GM23338 (cell line): Measurements from ENCODE around the gene EEPD1. TPM values are rescaled to one million over a fixed set of nuclear protein-coding genes. Genes with fewer than 3 reads are reported as not detected.

Experiments used
- ATAC-seq: fragments of 200-7000 bp; cut with Tn5 transposase; 3 replicates; pipeline ENCODE4 v1.9.1; 2020
- DNase-seq: peaks from one replicate; pipeline ENCODE4 v3.0.0-alpha.2; 2015; ENCODE audit warnings: low spot score
- H2AFZ ChIP-seq: fragments of 200-600 bp; sonication (generic); 2 replicates; pipeline ENCODE4 v1.8.0; 2016; ENCODE audit warnings: antibody characterized with exemption, mild to moderate bottlenecking, moderate library complexity
- H3F3A ChIP-seq: fragments of 200-600 bp; sonication (generic); replicated peaks from 2 replicates; pipeline ENCODE4 v1.8.0; 2017; ENCODE audit warnings: antibody characterized with exemption, mixed run types, low read depth
- H3K27ac ChIP-seq: fragments of 200-600 bp; sonication (generic); 2 replicates; pipeline ENCODE4 v1.6.1; 2016; ENCODE audit warnings: low read depth
- H3K27me3 ChIP-seq: fragments of 200-600 bp; sonication (generic); 2 replicates; pipeline ENCODE4 v1.8.0; 2016; ENCODE audit warnings: mild to moderate bottlenecking, mixed run types, moderate library complexity; ENCODE audit not compliant: insufficient read depth
- H3K36me3 ChIP-seq: fragments of 200-600 bp; sonication (generic); 2 replicates; pipeline ENCODE4 v1.8.0; 2016; ENCODE audit warnings: mild to moderate bottlenecking; ENCODE audit not compliant: insufficient read depth
- H3K4me1 ChIP-seq: fragments of 200-600 bp; sonication (generic); 2 replicates; pipeline ENCODE4 v1.8.0; 2016; ENCODE audit warnings: mild to moderate bottlenecking, moderate library complexity; ENCODE audit not compliant: insufficient read depth
- H3K4me2 ChIP-seq: fragments of 200-600 bp; sonication (generic); 2 replicates; pipeline ENCODE4 v1.7.1; 2017; ENCODE audit warnings: mixed run types
- H3K4me3 ChIP-seq: fragments of 200-600 bp; sonication (generic); 2 replicates; pipeline ENCODE4 v1.6.1; 2016; ENCODE audit warnings: mixed run types
- H3K79me2 ChIP-seq: fragments of 200-600 bp; sonication (generic); replicated peaks from 2 replicates; pipeline ENCODE4 v1.8.0; 2017; ENCODE audit warnings: mild to moderate bottlenecking; ENCODE audit not compliant: insufficient read depth
- H3K9me2 ChIP-seq: fragments of 200-600 bp; sonication (generic); 2 replicates; pipeline ENCODE4 v1.8.0; 2017; ENCODE audit not compliant: insufficient read depth
- H4K20me1 ChIP-seq: fragments of 200-600 bp; sonication (generic); replicated peaks from 2 replicates; pipeline ENCODE4 v1.8.0; 2017; ENCODE audit warnings: mild to moderate bottlenecking; ENCODE audit not compliant: insufficient read depth
- H3K27ac Mint-ChIP-seq: 2 replicates; pipeline ENCODE4 v1.8.0; 2020; ENCODE audit warnings: inconsistent platforms, mild to moderate bottlenecking, moderate library complexity, mixed read lengths
- H3K27me3 Mint-ChIP-seq: 3 replicates; pipeline ENCODE4 v1.8.0; 2022; ENCODE audit warnings: low read depth, mild to moderate bottlenecking, moderate library complexity, mixed read lengths, inconsistent platforms; ENCODE audit not compliant: insufficient read depth, poor library complexity
- H3K36me3 Mint-ChIP-seq: 3 replicates; pipeline ENCODE4 v1.8.0; 2021; ENCODE audit warnings: low read depth, mild to moderate bottlenecking, inconsistent platforms, moderate library complexity, mixed read lengths
- H3K4me1 Mint-ChIP-seq: 3 replicates; pipeline ENCODE4 v1.8.0; 2020; ENCODE audit warnings: mild to moderate bottlenecking, inconsistent platforms, mixed read lengths
- H3K4me3 Mint-ChIP-seq: 3 replicates; pipeline ENCODE4 v1.8.0; 2021; ENCODE audit warnings: moderate library complexity, mild to moderate bottlenecking, inconsistent platforms, mixed read lengths
- H3K9me3 Mint-ChIP-seq: 3 replicates; pipeline ENCODE4 v1.8.0; 2020; ENCODE audit warnings: moderate library complexity, mild to moderate bottlenecking, inconsistent platforms, mixed read lengths
- CREB1 ChIP-seq: fragments of 250-450 bp; sonication (Bioruptor Pico); IDR thresholded peaks from 2 replicates; pipeline ENCODE4 v1.5.0; 2020; ENCODE audit warnings: low read depth, mild to moderate bottlenecking, moderate library complexity
- EZH2 ChIP-seq: fragments of 200-600 bp; sonication (generic); IDR thresholded peaks from one replicate; pipeline ENCODE4 v1.8.0; 2017; ENCODE audit warnings: antibody characterized with exemption, mild to moderate bottlenecking, low read depth; ENCODE audit not compliant: unreplicated experiment
- EZH2phosphoT487 ChIP-seq: fragments of 200-600 bp; sonication (generic); IDR thresholded peaks from one replicate; pipeline ENCODE4 v1.8.1; 2018; ENCODE audit warnings: antibody characterized with exemption; ENCODE audit not compliant: unreplicated experiment
- JUNB ChIP-seq: IDR thresholded peaks from one replicate; pipeline ENCODE4 v1.6.1; 2016; ENCODE audit warnings: antibody characterized with exemption; ENCODE audit not compliant: unreplicated experiment
- NANOG ChIP-seq: IDR thresholded peaks from 2 replicates; pipeline ENCODE4 v1.6.1; 2016; ENCODE audit warnings: antibody characterized with exemption, borderline replicate concordance
- STAT1 ChIP-seq: IDR thresholded peaks from one replicate; pipeline ENCODE4 v1.6.1; 2016; ENCODE audit warnings: antibody characterized with exemption; ENCODE audit not compliant: unreplicated experiment
- ZNF114 ChIP-seq: fragments of 250-450 bp; sonication (Bioruptor Pico); IDR thresholded peaks from 2 replicates; pipeline ENCODE4 v1.5.0; 2020; ENCODE audit warnings: mild to moderate bottlenecking, moderate library complexity
- ZNF331 ChIP-seq: fragments of 250-450 bp; sonication (Bioruptor Pico); IDR thresholded peaks from 2 replicates; pipeline ENCODE4 v1.5.0; 2020; ENCODE audit warnings: low read depth, mild to moderate bottlenecking, moderate library complexity
- polyA plus RNA-seq: library from polyadenylated mRNA; unstranded; fragments of >200 nt; fragmentation: Nextera tagmentation; extraction: Ambion mirVana; gene quantifications from 2 replicates; pipeline ENCODE4 v1.2.1, GENCODE V29; 2016
- total RNA-seq: library from RNA; depleted of rRNA; stranded (reverse); fragments of >200 nt; shearing (Covaris generic); gene quantifications from 2 replicates; pipeline ENCODE4 v1.2.3, GENCODE V29; 2014
- TF ChIP-seq, protein P1 (sequence below), 2 experiments: fragments of 200-600 bp in 1 of 2; sonication (generic) in 1 of 2; conservative IDR thresholded peaks; 2 replicates each; pipeline versions ENCODE4 v1.5.1 to v1.6.1; 2016 to 2017; ENCODE audit warnings: antibody characterized with exemption in 2 of 2, low read depth in 2 of 2, mild to moderate bottlenecking in 2 of 2, moderate library complexity in 1 of 2
- TF ChIP-seq, protein P2 (sequence below): IDR thresholded peaks from 2 replicates; pipeline ENCODE4 v1.6.1; 2016; ENCODE audit warnings: antibody characterized with exemption
- TF ChIP-seq, protein P3 (sequence below): IDR thresholded peaks from one replicate; pipeline ENCODE4 v1.6.1; 2018; ENCODE audit warnings: antibody characterized with exemption; ENCODE audit not compliant: unreplicated experiment
- TF ChIP-seq, protein P4 (sequence below): fragments of 250-450 bp; sonication (Bioruptor Pico); IDR thresholded peaks from 2 replicates; pipeline ENCODE4 v1.5.0; 2020; ENCODE audit warnings: mild to moderate bottlenecking, moderate library complexity

Gene EEPD1
- total and polyA plus RNA-seq, 2 experiments from 2014 or later, result 4.1 to 17.1 TPM

DNA sequence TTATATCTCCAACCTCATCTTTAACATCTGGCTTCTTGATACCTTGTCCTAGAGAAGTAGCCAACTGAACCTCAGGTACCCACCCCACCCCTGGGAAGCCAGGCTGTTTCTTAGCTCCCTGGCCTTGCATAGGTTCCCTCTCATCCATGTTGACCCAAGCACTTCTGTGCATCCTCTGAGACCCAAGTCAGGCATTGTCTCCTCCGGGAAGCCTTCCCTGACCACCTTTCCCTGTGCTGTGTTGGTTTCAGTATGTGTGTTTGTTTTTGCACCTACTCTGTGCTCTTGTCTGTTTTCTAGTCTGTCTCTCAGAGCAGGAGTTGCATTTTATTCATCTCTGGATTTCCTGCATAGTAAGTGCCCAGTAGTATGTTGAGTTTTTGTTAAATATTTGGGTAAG is 143.2 kb downstream of the EEPD1 start (continued):
- TF ChIP-seq, protein P1, sequence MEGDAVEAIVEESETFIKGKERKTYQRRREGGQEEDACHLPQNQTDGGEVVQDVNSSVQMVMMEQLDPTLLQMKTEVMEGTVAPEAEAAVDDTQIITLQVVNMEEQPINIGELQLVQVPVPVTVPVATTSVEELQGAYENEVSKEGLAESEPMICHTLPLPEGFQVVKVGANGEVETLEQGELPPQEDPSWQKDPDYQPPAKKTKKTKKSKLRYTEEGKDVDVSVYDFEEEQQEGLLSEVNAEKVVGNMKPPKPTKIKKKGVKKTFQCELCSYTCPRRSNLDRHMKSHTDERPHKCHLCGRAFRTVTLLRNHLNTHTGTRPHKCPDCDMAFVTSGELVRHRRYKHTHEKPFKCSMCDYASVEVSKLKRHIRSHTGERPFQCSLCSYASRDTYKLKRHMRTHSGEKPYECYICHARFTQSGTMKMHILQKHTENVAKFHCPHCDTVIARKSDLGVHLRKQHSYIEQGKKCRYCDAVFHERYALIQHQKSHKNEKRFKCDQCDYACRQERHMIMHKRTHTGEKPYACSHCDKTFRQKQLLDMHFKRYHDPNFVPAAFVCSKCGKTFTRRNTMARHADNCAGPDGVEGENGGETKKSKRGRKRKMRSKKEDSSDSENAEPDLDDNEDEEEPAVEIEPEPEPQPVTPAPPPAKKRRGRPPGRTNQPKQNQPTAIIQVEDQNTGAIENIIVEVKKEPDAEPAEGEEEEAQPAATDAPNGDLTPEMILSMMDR (conservative IDR thresholded peaks at IDR 0.05; ENCODE audit: low read depth in 2 of 2), result no peak
- TF ChIP-seq NANOG (no peak), JUNB (no peak)
- TF ChIP-seq, protein P2, sequence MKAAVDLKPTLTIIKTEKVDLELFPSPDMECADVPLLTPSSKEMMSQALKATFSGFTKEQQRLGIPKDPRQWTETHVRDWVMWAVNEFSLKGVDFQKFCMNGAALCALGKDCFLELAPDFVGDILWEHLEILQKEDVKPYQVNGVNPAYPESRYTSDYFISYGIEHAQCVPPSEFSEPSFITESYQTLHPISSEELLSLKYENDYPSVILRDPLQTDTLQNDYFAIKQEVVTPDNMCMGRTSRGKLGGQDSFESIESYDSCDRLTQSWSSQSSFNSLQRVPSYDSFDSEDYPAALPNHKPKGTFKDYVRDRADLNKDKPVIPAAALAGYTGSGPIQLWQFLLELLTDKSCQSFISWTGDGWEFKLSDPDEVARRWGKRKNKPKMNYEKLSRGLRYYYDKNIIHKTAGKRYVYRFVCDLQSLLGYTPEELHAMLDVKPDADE, result no peak

DNA sequence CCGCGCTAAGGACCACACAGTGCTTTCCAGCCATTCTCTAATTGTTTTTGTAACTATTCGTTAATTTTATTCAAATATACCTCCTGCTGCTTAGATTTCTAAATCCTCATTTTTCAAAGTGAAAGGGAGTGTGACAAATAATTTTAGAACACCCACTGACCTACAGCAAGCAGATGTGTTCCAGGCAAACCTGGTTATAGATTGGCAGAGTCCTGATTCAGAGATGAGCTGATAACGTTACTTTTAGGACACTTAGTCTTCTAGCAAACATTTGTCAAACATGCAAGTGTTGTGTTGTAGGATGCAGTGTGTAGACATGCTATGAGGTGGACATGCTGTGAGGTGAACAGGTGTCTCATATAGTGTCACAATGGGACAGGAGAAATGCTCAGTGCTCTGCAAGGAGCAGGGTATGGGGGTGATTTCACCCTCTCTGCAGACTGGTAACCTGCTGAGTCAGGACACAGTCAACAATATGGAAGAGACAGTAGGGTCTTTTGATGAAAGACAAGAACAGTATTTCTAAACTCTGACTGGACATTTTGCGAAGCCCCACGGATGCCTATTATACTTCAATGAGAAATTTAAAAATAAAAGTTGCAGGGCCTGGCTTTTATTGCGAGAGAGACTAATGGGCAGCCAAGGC is 144.4 kb downstream of the EEPD1 start:
- no peaks in the 10 kb centered on the region for H3K36me3 ChIP-seq
- H3K4me1 ChIP-seq, result no peaks in the 10 kb centered on the region; the same call in 1 of the 2 replicates
- no peaks in the 10 kb centered on the region for H3K79me2 ChIP-seq
- Mint-ChIP-seq H3K9me3 (no peaks in the 10 kb centered on the region), H3K4me3 (no peak overlapping the region), H3K27me3 (peaks cover 8% of the 10 kb centered on the region), H3K4me1 (peaks cover 23% of the 10 kb centered on the region), H3K27ac (no peak overlapping the region), H3K36me3 (peaks cover 9% of the 10 kb centered on the region; the same call in 1 of the 3 replicates)
- H3F3A ChIP-seq, result no peaks in the 10 kb centered on the region
- H2AFZ ChIP-seq, result no peak overlapping the region
- H3K9me2 ChIP-seq, result 0 out of 2 replicates have a peak, but pooled peaks cover 1% of the 10 kb centered on the region
- DNase-seq (no peak), ATAC-seq (no peak)
- H3K4me3 ChIP-seq, result no peak overlapping the region
- H3K27ac ChIP-seq, result no peak overlapping the region
- H3K4me2 ChIP-seq, result no peak overlapping the region
- H3K27me3 ChIP-seq, result no peaks in the 10 kb centered on the region
- H4K20me1 ChIP-seq, result no peaks in the 10 kb centered on the region
- no peak for TF ChIP-seq STAT1
- no peak for TF ChIP-seq JUNB
- no peak for TF ChIP-seq ZNF331 (CRISPR knock-in tag)
- no peak for TF ChIP-seq ZNF114
- TF ChIP-seq EZH2phosphoT487, result no peak
- TF ChIP-seq, protein P3, sequence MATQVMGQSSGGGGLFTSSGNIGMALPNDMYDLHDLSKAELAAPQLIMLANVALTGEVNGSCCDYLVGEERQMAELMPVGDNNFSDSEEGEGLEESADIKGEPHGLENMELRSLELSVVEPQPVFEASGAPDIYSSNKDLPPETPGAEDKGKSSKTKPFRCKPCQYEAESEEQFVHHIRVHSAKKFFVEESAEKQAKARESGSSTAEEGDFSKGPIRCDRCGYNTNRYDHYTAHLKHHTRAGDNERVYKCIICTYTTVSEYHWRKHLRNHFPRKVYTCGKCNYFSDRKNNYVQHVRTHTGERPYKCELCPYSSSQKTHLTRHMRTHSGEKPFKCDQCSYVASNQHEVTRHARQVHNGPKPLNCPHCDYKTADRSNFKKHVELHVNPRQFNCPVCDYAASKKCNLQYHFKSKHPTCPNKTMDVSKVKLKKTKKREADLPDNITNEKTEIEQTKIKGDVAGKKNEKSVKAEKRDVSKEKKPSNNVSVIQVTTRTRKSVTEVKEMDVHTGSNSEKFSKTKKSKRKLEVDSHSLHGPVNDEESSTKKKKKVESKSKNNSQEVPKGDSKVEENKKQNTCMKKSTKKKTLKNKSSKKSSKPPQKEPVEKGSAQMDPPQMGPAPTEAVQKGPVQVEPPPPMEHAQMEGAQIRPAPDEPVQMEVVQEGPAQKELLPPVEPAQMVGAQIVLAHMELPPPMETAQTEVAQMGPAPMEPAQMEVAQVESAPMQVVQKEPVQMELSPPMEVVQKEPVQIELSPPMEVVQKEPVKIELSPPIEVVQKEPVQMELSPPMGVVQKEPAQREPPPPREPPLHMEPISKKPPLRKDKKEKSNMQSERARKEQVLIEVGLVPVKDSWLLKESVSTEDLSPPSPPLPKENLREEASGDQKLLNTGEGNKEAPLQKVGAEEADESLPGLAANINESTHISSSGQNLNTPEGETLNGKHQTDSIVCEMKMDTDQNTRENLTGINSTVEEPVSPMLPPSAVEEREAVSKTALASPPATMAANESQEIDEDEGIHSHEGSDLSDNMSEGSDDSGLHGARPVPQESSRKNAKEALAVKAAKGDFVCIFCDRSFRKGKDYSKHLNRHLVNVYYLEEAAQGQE, result no peak
- TF ChIP-seq, protein P4, sequence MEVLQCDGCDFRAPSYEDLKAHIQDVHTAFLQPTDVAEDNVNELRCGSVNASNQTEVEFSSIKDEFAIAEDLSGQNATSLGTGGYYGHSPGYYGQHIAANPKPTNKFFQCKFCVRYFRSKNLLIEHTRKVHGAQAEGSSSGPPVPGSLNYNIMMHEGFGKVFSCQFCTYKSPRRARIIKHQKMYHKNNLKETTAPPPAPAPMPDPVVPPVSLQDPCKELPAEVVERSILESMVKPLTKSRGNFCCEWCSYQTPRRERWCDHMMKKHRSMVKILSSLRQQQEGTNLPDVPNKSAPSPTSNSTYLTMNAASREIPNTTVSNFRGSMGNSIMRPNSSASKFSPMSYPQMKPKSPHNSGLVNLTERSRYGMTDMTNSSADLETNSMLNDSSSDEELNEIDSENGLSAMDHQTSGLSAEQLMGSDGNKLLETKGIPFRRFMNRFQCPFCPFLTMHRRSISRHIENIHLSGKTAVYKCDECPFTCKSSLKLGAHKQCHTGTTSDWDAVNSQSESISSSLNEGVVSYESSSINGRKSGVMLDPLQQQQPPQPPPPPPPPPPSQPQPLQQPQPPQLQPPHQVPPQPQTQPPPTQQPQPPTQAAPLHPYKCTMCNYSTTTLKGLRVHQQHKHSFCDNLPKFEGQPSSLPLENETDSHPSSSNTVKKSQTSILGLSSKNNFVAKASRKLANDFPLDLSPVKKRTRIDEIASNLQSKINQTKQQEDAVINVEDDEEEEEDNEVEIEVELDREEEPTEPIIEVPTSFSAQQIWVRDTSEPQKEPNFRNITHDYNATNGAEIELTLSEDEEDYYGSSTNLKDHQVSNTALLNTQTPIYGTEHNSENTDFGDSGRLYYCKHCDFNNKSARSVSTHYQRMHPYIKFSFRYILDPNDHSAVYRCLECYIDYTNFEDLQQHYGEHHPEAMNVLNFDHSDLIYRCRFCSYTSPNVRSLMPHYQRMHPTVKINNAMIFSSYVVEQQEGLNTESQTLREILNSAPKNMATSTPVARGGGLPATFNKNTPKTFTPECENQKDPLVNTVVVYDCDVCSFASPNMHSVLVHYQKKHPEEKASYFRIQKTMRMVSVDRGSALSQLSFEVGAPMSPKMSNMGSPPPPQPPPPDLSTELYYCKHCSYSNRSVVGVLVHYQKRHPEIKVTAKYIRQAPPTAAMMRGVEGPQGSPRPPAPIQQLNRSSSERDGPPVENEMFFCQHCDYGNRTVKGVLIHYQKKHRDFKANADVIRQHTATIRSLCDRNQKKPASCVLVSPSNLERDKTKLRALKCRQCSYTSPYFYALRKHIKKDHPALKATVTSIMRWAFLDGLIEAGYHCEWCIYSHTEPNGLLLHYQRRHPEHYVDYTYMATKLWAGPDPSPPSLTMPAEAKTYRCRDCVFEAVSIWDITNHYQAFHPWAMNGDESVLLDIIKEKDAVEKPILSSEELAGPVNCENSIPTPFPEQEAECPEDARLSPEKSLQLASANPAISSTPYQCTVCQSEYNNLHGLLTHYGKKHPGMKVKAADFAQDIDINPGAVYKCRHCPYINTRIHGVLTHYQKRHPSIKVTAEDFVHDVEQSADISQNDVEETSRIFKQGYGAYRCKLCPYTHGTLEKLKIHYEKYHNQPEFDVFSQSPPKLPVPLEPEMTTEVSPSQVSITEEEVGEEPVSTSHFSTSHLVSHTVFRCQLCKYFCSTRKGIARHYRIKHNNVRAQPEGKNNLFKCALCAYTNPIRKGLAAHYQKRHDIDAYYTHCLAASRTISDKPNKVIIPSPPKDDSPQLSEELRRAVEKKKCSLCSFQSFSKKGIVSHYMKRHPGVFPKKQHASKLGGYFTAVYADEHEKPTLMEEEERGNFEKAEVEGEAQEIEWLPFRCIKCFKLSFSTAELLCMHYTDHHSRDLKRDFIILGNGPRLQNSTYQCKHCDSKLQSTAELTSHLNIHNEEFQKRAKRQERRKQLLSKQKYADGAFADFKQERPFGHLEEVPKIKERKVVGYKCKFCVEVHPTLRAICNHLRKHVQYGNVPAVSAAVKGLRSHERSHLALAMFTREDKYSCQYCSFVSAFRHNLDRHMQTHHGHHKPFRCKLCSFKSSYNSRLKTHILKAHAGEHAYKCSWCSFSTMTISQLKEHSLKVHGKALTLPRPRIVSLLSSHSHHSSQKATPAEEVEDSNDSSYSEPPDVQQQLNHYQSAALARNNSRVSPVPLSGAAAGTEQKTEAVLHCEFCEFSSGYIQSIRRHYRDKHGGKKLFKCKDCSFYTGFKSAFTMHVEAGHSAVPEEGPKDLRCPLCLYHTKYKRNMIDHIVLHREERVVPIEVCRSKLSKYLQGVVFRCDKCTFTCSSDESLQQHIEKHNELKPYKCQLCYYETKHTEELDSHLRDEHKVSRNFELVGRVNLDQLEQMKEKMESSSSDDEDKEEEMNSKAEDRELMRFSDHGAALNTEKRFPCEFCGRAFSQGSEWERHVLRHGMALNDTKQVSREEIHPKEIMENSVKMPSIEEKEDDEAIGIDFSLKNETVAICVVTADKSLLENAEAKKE, result no peak
- TF ChIP-seq EZH2, result no peak
- no peak for TF ChIP-seq CREB1 (CRISPR knock-in tag)
